Measurements from ENCODE around the gene FBXO42. TPM values are rescaled to one million over a fixed set of nuclear protein-coding genes. Genes with fewer than 3 reads are reported as not detected.

FBXO42 gene
- total and polyA plus RNA-seq, 2 of the 4 experiments (the other 2 are of a cell fraction): 12.0 to 18.8 TPM

- no peak overlapping the region for H3K27ac ChIP-seq (ENCODE audit: insufficient read depth, low read length)
- H2BK120ac ChIP-seq (ENCODE audit: low read depth, low read length): no peak overlapping the region
- dilution Hi-C loops (cut with HindIII; ENCODE audit: low sequenced_read_pairs, unreplicated experiment): no loop called here
- H3K27me3 ChIP-seq (ENCODE audit: control insufficient read depth, insufficient read depth, low read length): no peaks in the 10 kb centered on the region
- H4K20me1 ChIP-seq (ENCODE audit: insufficient read depth, low read length): no peaks in the 10 kb centered on the region
- ChIA-PET CTCF (no interaction called here), POLR2A (ENCODE audit: unreplicated experiment) (no interaction called here)
- no peak overlapping the region for H3K4me3 ChIP-seq (ENCODE audit: insufficient read depth, low read depth, low read length)
- H2AFZ ChIP-seq (replicated peaks; ENCODE audit: low read length, poor library complexity): no peak overlapping the region
- no peak overlapping the region for H3K9ac ChIP-seq (ENCODE audit: low read depth, low read length)
- peaks cover 6 to 7% of the 10 kb centered on the region in 2 experiments; a peak in 3 of 4 replicates for H3K79me1 ChIP-seq (ENCODE audit: low read depth in 1 of 2, low read length in 2 of 2)
- intact Hi-C loops (cut with micrococcal nuclease): no loop called here
- H2BK20ac ChIP-seq (ENCODE audit: low read depth, low read length): no peak overlapping the region
- no TSS peak for BruUV-seq (replicated peaks)
- no peak overlapping the region for H3K23ac ChIP-seq (ENCODE audit: low read depth, low read length)
- 100% methylated on average over 1 of the region's 4 CpGs; no CpG with 5 or more reads in 1 of the 2 experiments for WGBS, 2 experiments (ENCODE audit: extremely low coverage in 2 of 2, insufficient read length in 1 of 2)
- H2BK15ac ChIP-seq (ENCODE audit: low read depth, low read length): no peak overlapping the region
- H2AK9ac ChIP-seq (replicated peaks; ENCODE audit: low read depth, low read length, poor library complexity): no peak overlapping the region
- peaks cover 6% of the 10 kb centered on the region; the same call in 1 of the 2 replicates for H3K9me1 ChIP-seq (ENCODE audit: insufficient read depth, low read length)
- H3K36me3 ChIP-seq (ENCODE audit: control insufficient read depth, insufficient read depth, low read length): no peaks in the 10 kb centered on the region
- peak overlapping the region; percentile 21; the same call in 1 of the 2 replicates for H4K91ac ChIP-seq (ENCODE audit: insufficient read depth, low read depth, low read length)
- H3K4me2 ChIP-seq (ENCODE audit: low read depth, low read length): no peak overlapping the region
- no peak overlapping the region for H3K4ac ChIP-seq (ENCODE audit: low read depth, low read length)
- H2AK5ac ChIP-seq (ENCODE audit: low read depth, low read length): no peak overlapping the region
- TF ChIP-seq FOS (IDR thresholded peaks at IDR 0.05; ENCODE audit: low read depth, low read length) (no peak), RCOR1 (IDR thresholded peaks at IDR 0.05; ENCODE audit: insufficient replicate concordance, low read length) (no peak), USF2 (IDR thresholded peaks at IDR 0.05; ENCODE audit: low read depth, low read length) (no peak), POLR2A (IDR thresholded peaks at IDR 0.05; ENCODE audit: low read depth, low read length) (no peak), ELK1 (IDR thresholded peaks at IDR 0.05; ENCODE audit: borderline replicate concordance, low read depth, low read length) (no peak), CEBPB (IDR thresholded peaks at IDR 0.05; ENCODE audit: low read depth, low read length) (no peak)
- no peak for DNase-seq
- H3K18ac ChIP-seq (ENCODE audit: low read depth, low read length): no peak overlapping the region
- H3K56ac ChIP-seq (ENCODE audit: extremely low read depth, insufficient read depth, low read length): no peak overlapping the region
- peak overlapping the region; percentile 23 to 39; a peak in 2 of 4 replicates for H4K8ac ChIP-seq (ENCODE audit: low read depth in 2 of 2, low read length in 2 of 2)
- ATAC-seq (ENCODE audit: low read depth): no peak
- H4K5ac ChIP-seq (ENCODE audit: low read depth, low read length): peak overlapping the region; percentile 6; the same call in 1 of the 2 replicates
- H2BK5ac ChIP-seq (ENCODE audit: low read depth, low read length, poor library complexity, severe bottlenecking): no peak overlapping the region
- no peaks in the 10 kb centered on the region for H3K9me3 ChIP-seq (ENCODE audit: control insufficient read depth, insufficient read depth, low read length)
- H3K14ac ChIP-seq (replicated peaks; ENCODE audit: low read depth, low read length): no peak overlapping the region
- in situ Hi-C loops (cut with MboI; ENCODE audit: low sequenced_read_pairs): no loop called here
- peaks cover 9% of the 10 kb centered on the region for H3K4me1 ChIP-seq (ENCODE audit: control insufficient read depth, insufficient read depth, low read length)
These were observed 141.7 kb downstream of the FBXO42 start for GRCh38 chr1:16210581-16210980.

Data from IMR-90 (cell line).